GM20000 (cell line): ENCODE data around the gene COL12A1.

Experiments
- DNase-seq: peaks from one replicate; pipeline ENCODE4 v3.0.0; 2012; ENCODE audit warnings: low spot score
- TF ChIP-seq, protein P1 (sequence below): IDR thresholded peaks from 2 replicates; pipeline ENCODE4 v1.5.1; 2012; ENCODE audit warnings: mild to moderate bottlenecking, control low read depth; ENCODE audit errors: extremely low read depth, missing control alignments

Gene COL12A1

DNA sequence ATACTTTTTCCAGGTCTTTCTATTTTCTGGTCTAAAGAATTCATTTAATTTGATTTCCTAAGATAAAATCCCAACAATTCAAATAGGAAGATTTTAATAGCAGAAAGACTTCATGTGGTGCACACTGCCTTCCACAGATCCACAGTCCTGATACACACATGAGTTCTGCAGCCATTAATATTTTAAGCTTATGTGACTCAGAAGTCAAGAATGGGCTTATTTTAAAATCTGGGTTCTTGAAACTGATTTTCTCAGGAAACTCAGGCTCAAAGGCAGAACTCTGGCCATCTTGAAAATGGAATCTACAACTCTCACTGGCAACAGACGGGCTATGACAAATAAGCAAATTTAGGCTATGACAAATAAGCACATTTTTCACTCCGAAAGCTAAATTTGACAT is 88.2 kb downstream of the COL12A1 start:
- DNase-seq = no peak
- TF ChIP-seq, protein P1, sequence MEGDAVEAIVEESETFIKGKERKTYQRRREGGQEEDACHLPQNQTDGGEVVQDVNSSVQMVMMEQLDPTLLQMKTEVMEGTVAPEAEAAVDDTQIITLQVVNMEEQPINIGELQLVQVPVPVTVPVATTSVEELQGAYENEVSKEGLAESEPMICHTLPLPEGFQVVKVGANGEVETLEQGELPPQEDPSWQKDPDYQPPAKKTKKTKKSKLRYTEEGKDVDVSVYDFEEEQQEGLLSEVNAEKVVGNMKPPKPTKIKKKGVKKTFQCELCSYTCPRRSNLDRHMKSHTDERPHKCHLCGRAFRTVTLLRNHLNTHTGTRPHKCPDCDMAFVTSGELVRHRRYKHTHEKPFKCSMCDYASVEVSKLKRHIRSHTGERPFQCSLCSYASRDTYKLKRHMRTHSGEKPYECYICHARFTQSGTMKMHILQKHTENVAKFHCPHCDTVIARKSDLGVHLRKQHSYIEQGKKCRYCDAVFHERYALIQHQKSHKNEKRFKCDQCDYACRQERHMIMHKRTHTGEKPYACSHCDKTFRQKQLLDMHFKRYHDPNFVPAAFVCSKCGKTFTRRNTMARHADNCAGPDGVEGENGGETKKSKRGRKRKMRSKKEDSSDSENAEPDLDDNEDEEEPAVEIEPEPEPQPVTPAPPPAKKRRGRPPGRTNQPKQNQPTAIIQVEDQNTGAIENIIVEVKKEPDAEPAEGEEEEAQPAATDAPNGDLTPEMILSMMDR = no peak

- TF ChIP-seq, protein P1 = no peak
- DNase-seq = no peak
Measured at GRCh38 chr6:75116946-75117345, 88.9 kb downstream of the COL12A1 start.

DNA sequence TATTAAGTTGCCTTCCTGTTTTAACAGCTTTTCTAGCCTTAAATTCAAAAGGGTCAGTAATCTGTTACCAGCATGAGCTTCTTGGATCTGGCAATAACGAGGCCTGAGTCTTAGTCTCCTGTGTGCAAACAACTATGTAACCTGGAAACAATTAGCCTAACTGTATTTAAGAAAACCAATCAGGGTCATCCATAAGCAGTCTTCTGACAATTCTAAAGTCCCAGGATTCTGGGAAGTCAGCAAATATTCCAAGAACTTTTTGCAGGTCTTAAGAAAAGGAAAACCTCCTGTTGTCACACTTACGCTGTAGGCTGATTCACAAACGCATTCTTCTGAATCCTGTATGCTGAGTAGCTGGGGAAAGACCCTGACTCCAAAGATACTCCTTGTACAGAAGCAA is 90.4 kb downstream of the COL12A1 start:
- no peak for DNase-seq
- TF ChIP-seq, protein P1 = no peak

DNA sequence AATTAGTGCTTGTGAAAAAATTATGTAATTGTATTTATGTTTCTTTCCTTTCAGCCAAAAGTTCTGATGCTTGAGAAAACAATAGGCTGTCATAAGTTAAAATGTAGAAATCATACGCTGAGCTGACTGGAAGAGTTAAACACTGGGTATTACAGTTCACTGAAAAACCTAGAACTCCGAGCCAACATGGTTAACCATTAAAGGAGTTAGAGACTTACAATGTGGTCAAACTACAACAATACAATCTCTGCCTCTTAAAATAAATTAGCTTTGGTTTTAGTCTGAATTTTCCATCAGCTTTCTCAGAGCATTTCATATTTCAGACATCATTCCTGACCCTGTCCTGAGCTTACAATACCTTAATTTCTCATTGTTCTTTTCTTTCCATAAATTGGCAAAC is 91.0 kb downstream of the COL12A1 start:
- TF ChIP-seq, protein P1 = no peak
- DNase-seq = no peak

- DNase-seq = no peak
- TF ChIP-seq, protein P1 = no peak
Measured at GRCh38 chr6:75114195-75114594, 91.7 kb downstream of the COL12A1 start.

DNA sequence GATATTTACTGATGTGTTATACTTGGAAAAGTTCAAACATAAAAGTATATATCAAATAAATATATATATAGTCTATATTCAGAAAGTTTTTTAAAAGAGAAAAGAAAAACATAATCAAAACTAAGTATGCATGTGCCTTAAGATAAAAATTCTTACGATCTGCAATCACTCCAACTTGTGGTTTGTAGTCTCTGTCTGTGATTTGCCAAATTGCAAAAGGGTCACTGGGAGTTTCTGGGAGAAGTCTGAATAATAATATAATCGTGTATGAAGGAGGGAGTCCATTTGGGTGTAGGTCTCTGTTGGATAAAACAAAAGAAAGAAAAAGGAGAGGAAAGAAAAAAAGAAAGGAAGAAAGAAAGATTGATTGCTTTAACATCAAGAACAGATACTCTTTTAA is 92.4 kb downstream of the COL12A1 start:
- TF ChIP-seq, protein P1 = no peak
- no peak for DNase-seq

GRCh38 chr6:75109765-75110164 is 96.1 kb downstream of the COL12A1 start:
- TF ChIP-seq, protein P1 = no peak
- no peak for DNase-seq

- TF ChIP-seq, protein P1 = no peak
- DNase-seq = no peak
Measured at GRCh38 chr6:75109022-75109421, 96.8 kb downstream of the COL12A1 start.
